HG03175 (cell line): Measurements from ENCODE around the gene CNKSR3.

ENCODE experiments used
- ATAC-seq: cut with Tn5 transposase; IDR thresholded peaks from one replicate; pipeline ENCODE4 v1.9.1; 2021; ENCODE audit warnings: mild to moderate bottlenecking, moderate library complexity; ENCODE audit not compliant: unreplicated experiment

Gene CNKSR3

DNA sequence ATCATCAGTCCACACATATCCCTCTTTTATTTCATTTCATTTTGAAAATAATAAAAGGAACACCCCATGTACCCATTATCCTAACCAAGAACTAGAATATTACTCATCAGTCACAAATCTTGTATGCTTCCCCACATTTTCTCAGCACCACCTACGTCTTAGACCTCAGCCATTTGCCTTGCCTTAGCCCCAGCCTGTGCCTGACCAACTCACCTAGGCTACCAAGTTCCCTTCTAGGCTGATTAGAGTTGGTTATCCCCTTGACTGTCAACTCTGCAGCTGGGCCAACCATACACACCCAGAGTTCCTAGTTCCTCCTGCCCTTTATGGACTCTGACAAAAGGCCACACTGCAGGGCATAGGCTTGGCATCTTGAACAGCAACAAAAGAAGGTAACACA is 120.5 kb downstream of the CNKSR3 start:
- no peak for ATAC-seq

DNA sequence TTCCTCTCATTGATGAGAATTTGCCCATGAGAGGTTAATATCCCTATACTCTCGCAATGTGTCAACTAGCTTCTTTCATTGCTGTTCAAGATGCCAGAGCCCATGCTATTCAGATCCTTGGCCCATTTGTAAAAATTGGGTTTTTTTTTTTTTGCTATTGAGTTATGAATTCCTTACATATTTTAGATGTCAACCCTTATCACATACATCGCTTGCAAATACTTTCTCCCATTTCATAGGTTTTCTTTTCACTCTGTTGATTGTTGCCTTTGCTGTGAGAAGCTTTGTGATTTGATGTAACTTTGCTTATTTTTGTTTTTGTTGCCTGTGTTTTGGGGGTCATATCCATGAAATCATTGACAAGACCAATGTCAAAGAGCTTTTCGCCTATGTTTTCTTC is 121.7 kb downstream of the CNKSR3 start:
- ATAC-seq = no peak

- ATAC-seq = no peak
These were observed 123.4 kb downstream of the CNKSR3 start for GRCh38 chr6:154386848-154387717.

DNA sequence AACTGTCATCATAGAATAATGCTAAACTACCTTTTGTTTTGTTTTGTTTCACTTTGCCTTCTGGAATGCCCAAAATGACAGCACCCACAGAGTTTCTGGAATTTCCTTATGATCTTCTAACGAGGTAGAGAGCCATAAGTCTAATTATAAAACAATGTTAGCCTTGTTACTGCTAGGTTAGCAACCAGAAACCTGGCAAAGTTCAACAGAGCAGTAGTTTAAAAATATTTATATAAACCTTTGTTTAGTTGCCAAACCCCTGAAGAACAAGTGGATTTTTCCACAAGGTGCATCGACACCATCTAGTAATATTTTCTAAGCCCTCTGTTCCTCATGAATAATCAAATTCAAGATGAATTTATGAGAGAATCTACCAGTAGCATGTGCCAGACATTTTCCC is 126.3 kb downstream of the CNKSR3 start:
- no peak for ATAC-seq

- no peak for ATAC-seq
These were observed 127.2 kb downstream of the CNKSR3 start for GRCh38 chr6:154383273-154383672.

DNA sequence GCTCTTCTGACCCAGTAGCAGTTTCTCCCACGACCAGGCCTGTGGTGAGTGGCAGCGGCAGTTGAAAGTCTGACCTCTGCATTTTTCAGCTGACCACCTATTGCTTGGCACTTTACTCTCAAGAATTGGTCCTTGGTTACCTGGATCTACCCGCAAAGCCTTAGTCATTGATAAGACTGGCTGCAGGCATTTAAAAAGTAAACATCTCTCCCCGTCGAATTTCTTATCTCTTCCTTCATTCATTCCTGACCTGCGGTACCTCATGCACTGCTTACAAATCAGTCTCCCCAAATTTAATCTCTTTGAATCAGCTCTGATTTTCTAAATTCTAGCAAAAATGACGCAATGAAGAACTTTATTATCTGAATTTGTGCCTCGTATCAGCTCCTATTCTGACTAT is 127.7 kb downstream of the CNKSR3 start:
- no peak for ATAC-seq

DNA sequence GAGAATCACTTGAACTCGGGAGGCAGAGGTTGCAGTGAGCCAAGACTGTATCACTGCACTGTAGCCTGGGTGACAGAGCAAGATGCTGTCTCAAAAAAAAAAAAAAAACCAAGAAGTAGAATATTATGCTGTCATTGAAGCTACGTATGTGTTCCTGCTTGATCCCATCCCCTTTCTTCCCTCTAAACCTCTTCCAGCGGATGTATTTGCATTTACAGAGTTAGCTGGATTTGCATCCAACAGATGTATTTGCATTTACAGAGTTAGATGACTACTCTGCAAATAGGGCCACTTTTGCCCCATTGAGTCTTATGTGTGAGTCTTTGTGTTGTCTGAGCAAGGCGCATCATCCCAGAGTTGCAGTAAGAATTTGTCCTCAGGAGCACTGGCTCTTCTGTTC is 128.9 kb downstream of the CNKSR3 start:
- no peak for ATAC-seq

DNA sequence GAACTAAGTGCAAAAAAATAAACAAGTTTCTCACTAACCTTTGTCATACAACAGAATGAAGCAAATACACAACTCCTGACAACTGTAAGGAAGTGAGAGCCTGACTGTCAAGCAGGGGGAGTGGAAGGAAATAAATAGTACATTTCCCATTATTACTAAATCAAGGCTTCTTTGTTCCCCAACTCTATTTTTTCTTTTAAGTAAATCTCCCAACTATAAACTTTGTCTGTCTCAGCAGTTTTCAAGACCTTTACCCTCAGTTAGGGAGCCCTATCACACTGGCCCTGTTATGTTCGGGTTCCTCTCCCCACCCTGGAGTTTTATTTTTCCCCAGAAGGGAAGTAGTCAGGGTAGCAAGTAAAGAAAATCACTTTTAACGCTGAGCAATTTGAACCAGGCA is 129.7 kb downstream of the CNKSR3 start:
- no peak for ATAC-seq

- ATAC-seq = no peak
These were observed 130.9 kb downstream of the CNKSR3 start for GRCh38 chr6:154379585-154379984.

DNA sequence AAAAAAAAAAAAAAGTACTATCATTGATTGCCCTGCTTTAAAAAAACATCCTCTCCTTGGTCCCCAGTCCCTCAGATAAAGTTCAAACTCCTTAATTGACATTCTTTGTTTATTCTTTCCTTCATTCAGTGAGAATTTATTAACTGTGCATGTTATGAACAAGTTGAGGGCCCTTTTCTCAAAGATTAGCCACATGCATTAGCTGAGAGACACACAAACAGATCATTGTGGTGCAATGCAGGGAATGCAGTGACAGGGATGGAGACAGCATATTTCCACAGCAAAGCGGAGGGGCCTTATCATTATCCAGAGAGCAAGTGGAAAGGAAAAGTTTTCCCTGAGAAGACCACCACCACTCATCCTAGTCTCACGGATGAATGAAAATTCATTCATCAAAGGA is 132.0 kb downstream of the CNKSR3 start:
- no peak for ATAC-seq

GRCh38 chr6:154377726-154378125 is 132.8 kb downstream of the CNKSR3 start:
- no peak for ATAC-seq

- no peak for ATAC-seq
These were observed 136.5 kb downstream of the CNKSR3 start for GRCh38 chr6:154373971-154374370.

DNA sequence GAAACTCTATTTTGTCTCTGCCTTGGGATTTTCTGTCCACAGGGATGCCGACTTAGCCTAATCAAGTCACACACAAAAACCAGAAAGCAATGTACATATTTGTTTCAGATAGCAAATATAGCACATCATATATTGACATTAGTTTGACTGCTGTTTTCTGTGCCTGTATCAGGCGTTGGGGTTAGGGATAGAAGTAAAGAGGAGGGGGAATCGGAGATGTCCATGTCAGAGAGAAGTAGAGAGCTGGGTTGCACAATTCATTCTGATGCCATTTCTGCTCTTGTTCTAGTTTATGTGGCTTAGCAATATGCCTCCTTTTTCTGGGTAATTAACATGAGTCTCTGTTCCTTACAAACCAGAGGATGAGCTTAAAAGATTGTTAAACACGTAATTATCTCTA is 139.2 kb downstream of the CNKSR3 start:
- ATAC-seq = no peak

DNA sequence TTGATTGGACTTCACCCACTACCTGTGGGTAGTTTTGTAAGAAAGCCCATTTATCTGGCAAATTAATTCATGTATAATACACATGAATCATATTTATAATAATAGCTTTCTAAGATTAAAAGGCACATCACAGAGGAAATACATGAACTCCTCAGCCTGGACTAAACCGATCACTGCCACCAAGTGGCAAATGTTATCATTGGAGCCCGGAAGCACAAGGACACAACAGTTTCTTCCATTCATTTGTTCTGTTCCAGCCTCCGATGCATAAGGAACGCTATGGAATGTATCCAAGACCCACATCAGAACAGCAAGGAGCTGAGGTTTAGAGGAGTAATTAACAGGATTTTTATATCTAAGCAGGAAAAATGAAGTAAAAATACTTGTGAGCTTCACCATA is 139.9 kb downstream of the CNKSR3 start:
- ATAC-seq = peak; percentile 71

GRCh38 chr6:154367839-154368695 is 142.4 kb downstream of the CNKSR3 start:
- no peak for ATAC-seq

DNA sequence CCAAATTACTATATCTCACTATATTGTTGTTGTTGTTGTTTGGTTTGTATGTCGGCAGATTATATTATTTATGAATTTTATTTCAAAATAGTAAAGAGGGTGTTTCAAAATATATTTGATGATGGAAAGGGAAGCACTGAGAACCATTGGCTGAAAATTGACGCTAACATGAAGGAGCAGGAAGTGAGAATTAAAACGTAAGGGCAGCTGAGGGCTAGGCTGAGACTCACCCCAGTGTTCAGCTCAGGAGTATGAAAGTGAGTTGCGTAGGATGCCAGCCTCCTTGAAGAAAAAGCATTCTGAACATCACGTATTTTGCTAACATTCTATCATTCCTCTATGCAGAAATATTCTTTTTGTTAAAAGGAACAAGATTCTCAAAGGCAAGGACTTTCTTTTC is 143.1 kb downstream of the CNKSR3 start:
- ATAC-seq = no peak

DNA sequence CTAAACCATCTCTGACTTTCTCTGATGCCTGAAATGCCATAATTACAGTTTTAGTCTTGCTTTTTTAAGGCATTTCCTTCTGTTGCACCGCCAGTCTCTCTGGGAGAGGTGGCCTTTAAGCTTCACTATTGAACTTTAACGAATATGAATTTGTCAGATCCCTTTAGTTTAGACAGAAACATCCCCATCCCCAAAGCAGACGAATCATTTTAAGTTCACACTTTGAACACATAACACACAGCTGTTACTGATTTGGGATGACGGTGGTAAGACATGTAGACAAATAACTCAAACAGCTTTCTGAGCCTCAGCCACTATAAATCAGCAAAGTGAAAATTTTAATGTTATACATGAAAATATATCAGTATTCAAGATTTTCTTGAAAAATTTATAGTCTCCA is 146.7 kb downstream of the CNKSR3 start:
- no peak for ATAC-seq

- no peak for ATAC-seq
These were observed 149.0 kb downstream of the CNKSR3 start for GRCh38 chr6:154361476-154361875.

GRCh38 chr6:154360476-154360875 is 150.0 kb downstream of the CNKSR3 start:
- ATAC-seq = no peak

GRCh38 chr6:154359679-154360078 is 150.8 kb downstream of the CNKSR3 start:
- no peak for ATAC-seq

DNA sequence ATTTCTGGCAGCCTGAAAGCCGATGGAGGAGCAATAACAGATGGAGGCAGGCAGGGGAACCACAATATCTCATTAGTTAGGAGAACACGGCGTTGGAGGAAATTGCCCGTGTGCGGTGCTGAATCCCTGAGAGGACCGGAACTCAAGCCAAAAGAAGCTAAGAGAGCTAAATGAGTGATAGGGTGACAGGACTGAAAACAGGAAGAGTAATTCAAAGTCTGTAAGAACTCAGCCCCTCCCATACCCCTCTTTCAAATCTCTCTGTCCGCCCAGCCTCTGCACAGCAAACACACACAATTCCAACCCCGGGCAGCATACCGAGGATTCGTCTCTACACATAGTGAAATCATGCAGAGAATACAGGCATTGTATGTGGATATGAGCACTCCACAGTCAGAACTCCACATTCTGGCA is 151.3 kb downstream of the CNKSR3 start:
- ATAC-seq = no peak

DNA sequence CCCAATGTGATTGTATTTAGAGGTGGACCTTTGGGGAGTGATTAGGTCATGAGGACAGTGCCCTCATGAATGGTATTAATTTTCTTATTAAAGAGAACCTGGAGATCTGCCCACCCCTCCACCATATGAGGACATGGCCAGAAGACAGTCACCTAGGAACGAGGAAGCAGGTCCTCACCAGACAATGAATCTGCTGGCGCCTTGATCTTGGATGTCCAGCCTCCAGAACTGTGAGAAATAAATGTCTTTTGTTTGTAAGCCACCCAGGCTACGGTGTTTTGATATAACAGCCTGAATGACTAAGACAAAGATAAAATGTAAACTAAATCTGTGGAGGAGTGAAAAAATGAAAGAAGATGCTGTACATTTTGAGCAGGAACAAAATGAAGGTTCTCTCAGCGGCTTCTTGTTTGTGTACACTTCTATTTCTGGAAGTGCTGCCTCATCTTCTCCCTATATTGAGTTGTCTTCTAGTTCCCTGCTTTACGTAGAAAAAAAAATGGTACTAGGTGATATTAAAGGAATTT is 152.4 kb downstream of the CNKSR3 start:
- no peak for ATAC-seq
